HEK293T (cell line): ENCODE data around the gene ELK1.

Experiments
- BHLHE40 ChIP-seq: fragments of 450-650 bp; IDR thresholded peaks from 2 replicates; pipeline ENCODE4 v1.6.1; 2016; ENCODE audit warnings: mild to moderate bottlenecking, moderate library complexity, borderline replicate concordance
- FOXA1 ChIP-seq: fragments of 450-650 bp; IDR thresholded peaks from 2 replicates; pipeline ENCODE4 v1.6.1; 2016; ENCODE audit warnings: mild to moderate bottlenecking
- L3MBTL2 ChIP-seq: fragments of 450-650 bp; conservative IDR thresholded peaks from 2 replicates; pipeline ENCODE4 v1.6.1; 2016; ENCODE audit warnings: mild to moderate bottlenecking
- SP1 ChIP-seq: fragments of 450-650 bp; IDR thresholded peaks from 2 replicates; pipeline ENCODE4 v1.6.1; 2017
- SUZ12 ChIP-seq: fragments of 450-650 bp; IDR thresholded peaks from 2 replicates; pipeline ENCODE4 v1.6.1; 2016; ENCODE audit warnings: mild to moderate bottlenecking
- TARDBP ChIP-seq: fragments of 450-650 bp; IDR thresholded peaks from 2 replicates; pipeline ENCODE4 v1.6.1; 2016
- ZNF384 ChIP-seq: fragments of 450-650 bp; IDR thresholded peaks from 2 replicates; pipeline ENCODE4 v1.6.1; 2016

GRCh38 chrX:47625365-47625764 lies 25.0 kb downstream of the ELK1 start:
- TF ChIP-seq TARDBP (no peak), SUZ12 (no peak), L3MBTL2 (no peak), FOXA1 (no peak), BHLHE40 (no peak), SP1 (no peak), ZNF384 (no peak)
